Muscle of arm (tissue), 12 donors: ENCODE results near the gene CTTN. TPM values are rescaled to one million over a fixed set of nuclear protein-coding genes. Genes with fewer than 3 reads are reported as not detected.

Experiments used
- DNase-seq: peaks from one replicate; pipeline ENCODE4 v3.0.0-alpha.2; 2013
- polyA plus RNA-seq, 12 donors: library from polyadenylated mRNA; unstranded; fragments of 120-200 nt; gene quantifications; one replicate each; pipeline ENCODE4 v1.2.1, GENCODE V29; 2013; ENCODE audit not compliant: insufficient read length in 12 of 12

Gene CTTN
- polyA plus RNA-seq, 12 donors, result 81.8 to 1,218 (median 95.0) TPM

DNA sequence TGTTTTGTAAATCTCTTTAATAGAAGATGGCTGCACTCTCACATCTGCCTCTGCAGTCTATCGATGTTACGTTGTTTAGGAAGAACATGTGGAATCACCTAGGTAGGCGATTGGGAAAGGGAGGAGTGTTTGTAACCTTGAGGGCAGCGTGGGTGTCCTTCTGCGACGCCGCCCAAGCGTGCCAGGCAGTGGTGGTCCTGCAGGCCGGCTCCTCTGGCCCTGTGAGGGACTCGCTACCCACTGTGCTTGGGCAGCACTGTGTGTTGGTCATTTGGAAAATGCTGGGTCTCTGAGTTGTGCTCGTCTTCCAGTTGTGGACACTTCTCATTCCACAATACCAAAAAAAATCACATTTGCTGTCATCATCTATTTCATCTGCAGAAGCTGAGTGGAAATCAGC, 29.1 kb downstream of the CTTN start:
- no peak for DNase-seq

DNA sequence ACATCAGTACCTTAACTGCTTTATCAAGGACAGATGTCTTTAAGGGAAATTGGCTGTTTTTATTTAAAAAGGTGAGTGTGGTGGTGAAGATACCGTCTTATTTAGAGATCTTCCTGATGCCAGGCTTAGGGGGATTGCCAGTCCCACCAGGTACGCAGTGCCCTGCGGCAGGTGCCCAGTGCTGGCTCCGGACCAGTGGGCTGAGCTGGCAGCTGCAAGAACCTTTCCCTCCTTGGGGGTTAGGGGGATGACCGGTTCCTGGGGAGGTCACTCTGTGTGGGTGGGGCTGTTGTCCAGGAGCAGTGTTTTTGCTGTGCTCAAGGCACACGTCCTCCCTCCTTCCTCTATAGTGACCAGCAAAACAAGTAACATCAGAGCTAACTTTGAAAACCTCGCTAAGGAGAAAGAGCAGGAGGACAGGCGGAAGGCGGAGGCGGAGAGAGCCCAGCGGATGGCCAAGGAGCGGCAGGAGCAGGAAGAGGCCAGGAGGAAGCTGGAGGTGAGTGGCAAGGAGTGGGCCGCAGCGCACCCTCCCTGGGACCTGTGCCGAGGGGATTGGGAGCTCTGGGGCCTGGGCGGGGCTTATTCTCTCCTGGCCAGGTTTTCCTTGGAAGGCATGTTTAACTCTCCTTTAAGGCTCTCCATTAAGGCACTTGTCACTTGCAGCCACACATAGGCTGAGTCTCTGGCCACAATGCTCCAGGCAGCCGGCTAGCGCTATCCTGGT, 30.5 kb downstream of the CTTN start:
- DNase-seq, result no peak

DNA sequence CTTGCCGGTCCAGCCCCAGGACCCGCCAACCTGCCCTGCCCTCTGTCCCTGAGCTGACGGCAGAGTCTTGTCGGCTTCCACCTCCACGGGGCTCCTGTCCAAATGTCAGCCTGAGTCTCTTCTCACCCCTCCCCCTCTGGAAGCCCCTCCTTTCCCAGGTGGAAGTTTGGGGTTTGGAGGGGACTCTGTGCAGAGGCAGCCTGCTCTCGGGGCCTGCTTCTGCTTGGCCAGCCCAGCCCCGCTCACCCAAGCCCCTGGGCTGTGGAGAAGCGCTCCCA, 31.0 kb downstream of the CTTN start:
- no peak for DNase-seq

DNA sequence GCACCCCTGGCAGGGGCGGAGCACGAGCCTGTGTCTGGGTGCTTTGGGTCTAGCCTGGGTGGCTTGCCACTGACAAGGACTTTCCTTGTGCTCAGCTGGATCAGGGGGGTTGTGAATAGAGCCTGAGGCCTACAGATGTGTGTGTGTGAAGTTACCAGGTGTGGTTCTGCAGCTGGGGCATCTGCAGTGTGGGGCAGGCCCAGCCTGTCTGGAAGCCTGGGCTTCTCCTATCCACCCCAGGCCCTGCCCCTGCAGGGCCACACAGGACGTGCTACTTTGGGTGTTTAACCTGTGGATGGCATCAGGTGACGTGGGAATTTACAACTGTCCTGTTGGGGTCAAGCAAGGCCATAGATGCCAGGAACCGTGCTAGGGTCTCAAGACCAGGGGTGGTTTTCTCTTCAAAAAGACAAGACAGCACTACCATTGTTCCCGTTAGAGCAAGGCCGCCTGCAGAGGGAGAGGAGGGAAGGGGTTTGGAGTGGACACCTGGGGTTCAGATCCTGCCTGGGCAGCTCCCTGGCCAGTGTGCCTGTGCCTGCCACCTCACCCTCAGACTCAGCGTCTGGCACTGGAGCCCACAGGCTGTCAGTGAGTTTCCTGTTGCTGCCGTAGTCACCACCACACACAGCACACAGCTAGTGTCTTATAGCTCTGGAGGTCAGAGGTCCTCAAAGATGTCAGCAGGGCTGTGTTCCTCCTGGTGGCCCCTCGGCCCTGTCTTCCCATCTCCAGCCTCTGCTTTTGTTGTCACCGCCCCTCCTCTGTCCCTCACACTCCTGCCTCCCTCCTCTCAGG, 31.6 kb downstream of the CTTN start:
- no peak for DNase-seq

DNA sequence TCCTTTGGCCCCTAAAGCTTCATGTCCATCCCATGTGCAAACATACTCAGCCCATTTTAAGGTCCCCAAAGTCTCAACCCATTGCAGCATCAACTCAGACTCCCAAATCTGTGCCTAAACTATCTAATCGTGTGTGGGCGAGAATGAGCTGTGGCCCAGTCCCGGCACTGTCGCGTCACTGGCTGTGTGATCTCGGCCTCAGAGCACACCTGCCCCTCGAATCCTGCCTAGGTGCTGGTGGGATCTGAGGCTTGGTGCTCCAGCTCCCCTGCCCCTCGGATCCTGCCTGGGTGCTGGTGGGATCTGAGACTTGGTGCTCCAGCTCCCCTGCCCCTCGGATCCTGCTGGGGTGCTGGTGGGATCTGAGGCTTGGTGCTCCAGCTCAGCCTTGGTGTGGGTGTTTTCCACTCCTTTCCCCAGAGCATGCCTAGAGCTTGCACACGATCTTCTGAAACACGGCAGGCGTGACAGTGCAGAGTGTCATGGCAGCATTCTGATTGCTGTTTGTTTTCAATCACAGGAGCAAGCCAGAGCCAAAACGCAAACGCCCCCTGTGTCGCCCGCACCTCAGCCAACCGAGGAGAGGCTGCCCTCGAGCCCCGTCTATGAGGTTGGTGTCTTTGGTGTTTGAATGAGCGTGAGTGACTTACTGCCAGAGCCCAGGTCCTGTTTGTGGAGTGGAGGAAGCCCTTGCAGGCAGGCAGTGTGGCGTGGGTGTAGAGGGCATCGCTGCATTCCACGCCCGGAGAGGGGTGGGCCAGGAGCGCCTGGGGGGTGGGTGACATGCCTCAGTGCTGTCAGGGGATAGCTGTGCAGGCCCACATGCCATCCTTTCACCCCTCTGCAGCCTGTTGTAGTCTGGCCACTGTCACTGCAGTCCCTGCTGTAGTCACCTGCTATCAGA, 32.6 kb downstream of the CTTN start:
- DNase-seq, result no peak

DNA sequence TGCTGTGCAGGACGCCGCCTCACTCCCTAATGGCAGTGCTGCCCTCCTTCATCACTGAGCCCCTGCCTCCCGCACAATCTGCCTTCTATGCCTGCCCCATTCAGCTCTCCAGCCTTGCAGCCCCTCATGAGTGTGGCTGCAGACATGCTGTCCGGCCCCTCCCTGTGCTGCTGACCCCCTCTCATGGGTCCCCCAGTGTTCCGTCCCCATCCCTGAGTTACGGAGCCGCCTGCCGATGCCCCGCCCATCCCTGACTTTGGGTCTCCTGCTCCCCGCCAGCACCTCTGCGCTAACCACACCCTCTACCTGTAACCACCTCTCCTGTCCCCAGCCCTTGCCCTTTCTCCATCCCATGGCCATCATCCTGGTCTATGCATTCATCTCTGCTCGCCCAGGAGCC, 33.3 kb downstream of the CTTN start:
- DNase-seq, result no peak

DNA sequence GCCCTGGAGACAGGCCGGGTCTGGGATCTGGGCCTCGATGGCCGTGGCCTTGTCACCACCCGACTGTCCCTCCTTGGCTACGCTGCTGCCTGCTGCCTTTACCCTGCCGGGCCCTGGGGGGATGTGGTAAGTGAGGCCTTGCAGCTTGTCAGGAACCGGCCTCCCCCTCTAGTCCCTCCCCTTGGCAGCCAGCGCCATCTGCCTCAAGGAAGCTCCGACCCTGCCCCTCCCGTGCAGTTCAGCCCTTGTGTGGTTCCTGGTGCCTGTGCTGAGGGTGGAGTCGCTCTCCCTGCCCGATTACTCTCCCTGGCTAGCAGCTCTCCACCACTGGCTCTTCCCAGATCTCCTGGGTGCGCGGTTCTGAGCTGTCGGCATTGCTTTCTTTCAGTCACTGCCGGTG, 33.7 kb downstream of the CTTN start:
- DNase-seq, result no peak

DNA sequence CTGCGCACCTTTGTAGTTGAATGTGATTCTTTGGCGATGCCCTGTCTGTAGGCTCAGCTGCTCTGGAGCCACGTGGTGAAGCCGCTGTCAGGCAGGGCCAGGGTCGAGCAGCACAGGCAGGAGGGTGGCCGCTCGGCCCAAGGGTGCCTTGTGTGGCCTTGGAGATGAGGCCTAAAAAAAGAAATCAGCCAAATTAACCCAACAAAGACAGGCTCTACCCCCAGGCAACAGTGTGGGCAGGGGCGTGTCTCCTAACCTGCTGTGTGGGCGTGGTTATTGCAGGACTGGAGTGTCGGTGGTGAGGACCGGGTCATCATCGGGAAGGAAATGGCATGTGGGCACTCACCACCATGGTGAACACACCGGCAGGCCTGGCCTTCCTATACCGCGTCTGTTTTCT, 34.3 kb downstream of the CTTN start:
- DNase-seq, result no peak

DNA sequence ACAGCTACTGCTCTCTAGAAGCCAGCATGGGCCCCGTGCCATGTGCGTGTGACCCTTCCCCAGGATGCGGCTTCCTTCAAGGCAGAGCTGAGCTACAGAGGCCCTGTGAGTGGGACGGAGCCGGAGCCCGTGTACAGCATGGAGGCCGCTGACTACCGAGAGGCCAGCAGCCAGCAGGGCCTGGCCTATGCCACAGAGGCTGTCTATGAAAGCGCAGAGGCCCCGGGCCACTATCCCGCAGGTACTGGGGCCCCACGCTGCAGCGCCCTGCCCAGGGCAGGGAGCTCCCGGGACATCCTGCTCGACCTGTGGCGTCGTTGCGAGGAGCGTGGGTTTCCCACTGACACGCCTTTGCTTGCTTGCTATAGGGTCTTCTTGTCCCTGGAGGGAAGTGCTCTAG, 34.7 kb downstream of the CTTN start:
- DNase-seq, result no peak

DNA sequence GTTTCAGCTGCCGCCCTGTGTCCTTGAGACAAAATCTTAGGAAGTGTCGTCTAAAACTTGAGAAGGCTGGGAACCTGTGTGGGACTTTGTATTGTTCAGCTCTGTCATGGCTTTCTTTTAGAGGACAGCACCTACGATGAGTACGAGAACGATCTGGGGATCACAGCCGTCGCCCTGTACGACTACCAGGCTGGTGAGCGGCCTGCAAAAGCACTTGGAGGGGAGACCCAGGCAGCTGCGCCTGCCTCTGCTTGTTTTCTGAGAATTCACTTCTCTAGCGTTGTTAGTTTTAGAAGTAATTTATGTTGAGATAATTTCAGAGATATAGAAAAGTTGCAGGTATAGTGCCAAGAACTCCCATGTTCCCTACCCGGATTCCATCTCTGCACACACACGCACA, 35.2 kb downstream of the CTTN start:
- DNase-seq, result no peak

DNA sequence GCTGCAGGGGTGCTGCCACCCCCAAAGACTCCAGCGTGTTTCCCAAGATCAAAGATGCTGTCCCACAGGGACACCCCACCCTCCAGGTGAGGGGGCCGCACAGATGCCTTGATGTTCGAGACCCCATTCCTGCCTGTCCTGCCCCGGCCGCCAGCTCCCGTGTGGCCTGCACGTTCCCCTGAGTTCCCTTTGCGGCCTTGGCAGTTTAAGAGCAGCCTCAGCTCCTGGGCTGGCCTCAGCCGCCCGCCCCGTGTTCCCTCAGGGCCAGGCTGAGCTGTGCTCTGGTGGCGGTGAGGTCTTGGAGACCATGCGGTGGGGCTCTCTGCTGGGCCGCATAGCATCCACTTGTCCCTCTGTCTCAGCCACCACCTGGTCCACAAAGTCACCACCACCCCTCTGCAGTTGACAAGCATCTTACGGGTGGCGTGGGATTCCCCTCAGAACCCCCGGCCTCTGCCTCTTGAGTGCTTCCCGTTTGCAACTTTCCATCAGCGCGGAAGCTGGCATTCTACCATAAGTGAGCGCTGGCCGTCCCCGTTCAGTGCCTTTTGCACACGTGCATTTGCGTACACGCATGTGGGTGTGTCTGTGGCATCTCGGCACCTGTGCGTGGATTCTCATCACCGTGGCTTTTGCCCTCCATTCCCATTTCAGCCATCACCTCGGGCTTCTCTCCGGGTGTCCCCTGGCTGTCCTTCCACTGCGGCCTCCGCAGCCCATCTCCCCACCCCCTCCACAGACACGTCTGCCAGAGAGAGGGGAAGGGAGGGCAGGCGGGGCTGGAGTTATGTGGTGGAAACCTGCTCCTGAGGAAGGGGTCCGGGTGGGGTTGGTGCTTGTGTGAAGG, 35.9 kb downstream of the CTTN start:
- no peak for DNase-seq

DNA sequence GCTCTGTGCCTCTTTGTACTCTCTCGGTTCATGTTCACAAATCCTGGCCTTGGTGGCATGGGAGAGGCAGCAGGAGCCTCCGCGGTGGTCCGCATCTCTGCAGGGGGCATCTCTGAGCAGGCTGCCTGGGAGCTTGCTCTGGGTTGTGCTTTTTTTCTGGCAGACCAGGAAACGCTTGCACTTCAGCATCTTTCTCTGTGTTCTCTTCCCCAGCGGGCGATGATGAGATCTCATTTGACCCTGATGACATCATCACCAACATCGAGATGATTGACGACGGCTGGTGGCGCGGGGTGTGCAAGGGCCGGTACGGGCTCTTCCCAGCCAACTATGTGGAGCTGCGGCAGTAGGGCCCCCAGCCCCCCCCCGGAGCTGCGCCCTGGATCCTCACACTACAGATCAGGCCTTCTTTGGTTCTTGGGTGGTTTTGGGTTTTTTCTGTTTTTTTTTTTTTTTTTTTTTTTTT, 36.5 kb downstream of the CTTN start:
- DNase-seq, result no peak

DNA sequence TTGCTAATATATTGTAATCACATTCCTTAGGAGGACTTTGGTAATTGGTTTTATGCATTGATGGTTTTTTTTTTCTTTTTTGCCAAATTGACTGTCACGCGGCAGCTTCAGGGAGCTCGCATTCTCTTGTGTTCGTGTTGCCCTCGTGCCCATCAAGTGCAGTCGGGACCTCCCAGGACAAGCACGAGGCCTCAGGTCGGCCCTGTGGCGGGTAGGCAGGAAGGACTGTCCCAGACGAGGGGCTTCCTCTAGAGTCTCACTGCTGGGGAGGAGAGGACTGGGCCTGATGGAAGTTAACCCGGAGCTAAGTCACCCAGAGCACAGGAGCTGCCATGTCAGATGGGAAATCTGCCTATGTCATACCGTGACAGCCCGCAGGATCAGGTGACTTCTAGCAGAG, 37.0 kb downstream of the CTTN start:
- DNase-seq, result no peak

DNA sequence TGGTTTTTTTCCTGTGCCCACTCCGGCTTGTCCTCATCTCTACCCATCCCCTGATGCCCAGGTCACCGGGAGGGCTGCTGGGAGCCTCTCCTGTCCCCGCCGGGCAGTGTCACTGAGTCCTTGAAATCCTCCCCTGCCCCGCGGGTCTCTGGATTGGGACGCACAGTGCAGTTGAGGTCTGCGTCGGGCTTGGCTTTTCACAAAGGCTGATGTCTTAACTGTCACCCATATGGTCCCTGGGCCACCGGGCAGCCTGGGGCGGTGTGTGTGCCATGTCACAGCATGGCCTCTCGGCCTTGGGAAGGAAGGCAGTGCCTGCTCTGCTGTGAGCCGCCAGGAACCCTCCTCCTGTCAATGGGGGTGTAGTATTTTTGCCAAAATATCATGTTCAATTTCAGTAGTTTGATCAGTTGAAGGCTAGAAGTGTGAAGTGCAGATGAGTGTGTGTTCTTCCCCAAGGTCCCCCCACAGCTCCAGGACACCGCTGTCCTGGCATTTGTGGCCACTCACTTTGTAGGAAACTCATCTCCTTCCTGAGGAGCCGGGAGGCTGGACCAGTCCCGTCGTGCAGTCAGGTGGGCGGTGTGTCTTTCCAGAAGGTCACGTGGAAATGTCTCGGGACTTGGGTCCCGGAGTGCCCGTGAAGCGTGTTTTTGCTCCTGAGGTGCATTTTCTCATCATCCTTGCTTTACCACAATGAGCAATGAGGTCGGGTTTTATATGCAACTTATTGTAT, 37.6 kb downstream of the CTTN start:
- no peak for DNase-seq

DNA sequence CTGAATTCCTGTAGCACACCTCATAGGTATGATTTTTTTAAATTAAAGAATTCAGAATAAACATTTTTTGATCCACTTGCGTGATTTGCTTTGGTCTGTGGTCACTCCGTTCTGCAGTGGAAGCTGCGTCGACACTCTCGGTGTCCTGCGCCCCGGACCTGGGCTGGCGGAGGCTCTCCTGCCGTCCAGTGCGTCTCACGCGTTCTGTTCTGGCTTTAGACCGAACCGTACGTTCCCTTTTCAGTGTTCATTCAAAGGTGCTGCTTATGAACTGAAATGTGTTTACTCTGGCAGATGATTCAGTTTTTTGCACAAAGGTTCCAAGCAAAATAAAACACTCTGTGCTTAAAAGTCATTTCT, 38.2 kb downstream of the CTTN start:
- DNase-seq, result no peak

DNA sequence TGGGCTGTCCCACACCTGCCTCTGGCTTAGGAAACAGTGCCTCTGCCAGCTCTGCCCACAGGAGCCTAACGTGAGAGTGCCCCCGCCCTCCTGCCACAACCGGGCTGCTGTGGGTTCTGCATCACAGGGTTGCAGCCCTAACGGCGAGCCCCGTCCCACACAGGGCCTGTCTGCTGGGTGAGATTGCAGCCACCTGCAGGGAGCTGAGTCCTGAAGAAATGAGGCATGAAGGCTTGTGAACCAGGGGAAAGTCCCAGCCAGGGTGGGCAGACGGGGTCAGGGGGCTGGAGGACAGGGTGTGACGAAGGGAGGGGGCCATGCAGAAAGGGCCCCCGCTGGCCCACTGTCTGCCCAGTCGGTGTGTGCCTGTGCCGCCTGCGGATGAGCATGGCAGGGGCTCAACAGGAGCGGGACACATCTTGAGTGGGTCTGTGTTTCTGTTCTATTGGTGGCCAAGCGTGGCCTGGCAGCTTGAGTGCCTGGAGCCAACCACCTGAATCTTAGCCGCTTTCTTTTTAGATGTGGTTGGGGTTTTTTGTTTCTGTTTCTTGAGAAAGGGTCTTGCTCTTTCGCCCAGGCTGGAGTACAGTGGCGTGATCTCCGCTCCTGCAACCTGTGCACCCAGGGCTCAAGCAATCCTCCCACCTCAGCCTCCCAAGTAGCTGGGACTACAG, 38.9 kb downstream of the CTTN start:
- no peak for DNase-seq

DNA sequence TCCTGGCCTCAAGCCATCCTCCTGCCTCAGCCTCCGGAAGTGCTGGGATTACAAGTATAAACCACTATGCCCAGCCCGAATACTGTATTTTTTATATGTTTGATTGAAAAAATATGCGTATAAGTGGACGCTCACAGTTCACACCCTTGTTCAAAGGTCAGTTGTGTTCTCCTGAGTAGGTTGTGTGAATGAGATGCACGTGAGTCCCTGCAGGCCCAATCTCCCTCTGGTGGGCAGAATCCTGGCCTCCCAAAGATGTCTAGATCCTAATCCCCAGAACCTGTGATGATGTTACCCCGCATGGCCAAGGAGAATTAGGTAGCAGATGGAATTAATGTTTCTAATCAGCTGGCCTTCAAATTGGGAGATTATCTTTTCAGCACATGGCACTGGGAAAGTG, 41.9 kb downstream of the CTTN start:
- DNase-seq, result no peak

DNA sequence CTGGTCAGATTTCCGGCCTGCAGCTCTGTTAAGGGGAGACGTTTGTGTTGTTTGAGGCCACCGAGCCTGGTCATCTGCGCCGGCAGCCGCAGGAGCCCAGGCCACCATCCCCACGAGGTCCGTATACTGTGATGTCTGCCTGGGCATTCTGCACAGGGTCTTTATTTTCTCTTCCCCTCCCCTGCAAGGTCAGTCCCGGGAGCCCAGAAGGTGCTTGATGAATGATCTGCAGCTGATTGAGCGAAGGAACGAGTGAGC, 45.4 kb downstream of the CTTN start:
- DNase-seq, result no peak

DNA sequence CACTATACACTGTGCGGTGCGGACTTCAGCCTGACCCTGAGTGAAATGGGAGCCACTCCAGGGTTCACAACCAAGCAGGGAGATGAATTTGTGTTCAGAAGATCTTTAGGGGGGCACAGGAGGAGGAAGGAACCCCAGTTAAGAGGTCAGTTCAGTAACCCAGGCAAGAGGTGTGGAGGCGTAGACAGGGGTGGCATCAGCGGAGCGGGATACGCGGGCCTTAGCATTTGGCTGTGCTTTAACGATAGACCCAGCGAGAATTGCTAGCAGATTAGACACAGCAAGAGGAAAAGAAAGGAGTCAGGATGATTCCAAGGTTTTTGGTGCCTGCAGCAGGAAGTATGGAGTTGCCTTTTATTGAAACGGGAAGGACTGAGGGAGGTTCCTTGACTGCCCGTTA, 46.8 kb downstream of the CTTN start:
- no peak for DNase-seq

DNA sequence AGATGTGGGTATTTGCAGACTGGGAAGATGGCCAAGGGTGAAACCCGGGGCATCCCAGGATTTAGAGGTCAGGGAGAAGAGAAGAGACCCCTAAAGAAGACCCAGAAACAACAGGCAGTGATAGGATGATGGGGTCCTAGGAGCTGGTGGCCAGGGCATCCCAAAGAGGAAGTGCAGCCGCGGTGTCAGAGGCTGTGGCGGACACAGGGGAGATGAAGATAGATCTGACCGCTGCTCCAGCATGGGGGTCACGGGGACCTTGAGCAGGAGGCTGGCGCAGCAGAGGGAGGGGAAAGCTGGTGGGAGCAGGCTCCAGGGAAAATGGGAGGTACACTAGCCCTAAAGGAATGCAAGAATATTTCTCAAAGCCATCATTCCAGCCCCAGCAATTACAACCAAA, 47.3 kb downstream of the CTTN start:
- DNase-seq, result no peak
